ENCODE measurements around the gene TRAPPC2B. TPM values are rescaled to one million over a fixed set of nuclear protein-coding genes. Genes with fewer than 3 reads are reported as not detected.

Gene TRAPPC2B
- total and polyA plus RNA-seq, 4 donors = 2.8 to 6.1 (median 3.6) TPM

- H3K4me3 ChIP-seq (ENCODE audit: low read depth in 1 of 3, low read length in 3 of 3) = peak within 1 kb of the TSS; percentile 80 to 100 (median 83)
- peaks cover 16 to 35% (median 30%) of the 10 kb centered on the region in 4 donors for H3K9me3 ChIP-seq (ENCODE audit: control insufficient read depth in 4 of 4, low read length in 3 of 4)
- peak within 1 kb of the TSS; percentile 45 to 70 for H3K27ac ChIP-seq (ENCODE audit: low read depth in 1 of 2, low read length in 2 of 2)
- peaks cover 6 to 36% (median 30%) of the 10 kb centered on the region in 4 donors for H3K36me3 ChIP-seq (ENCODE audit: control insufficient read depth in 4 of 4, insufficient read depth in 3 of 4, low read depth in 1 of 4, low read length in 3 of 4)
- 3% methylated on average over 57 of the region's 57 CpGs for WGBS
- H3K27me3 ChIP-seq (ENCODE audit: control insufficient read depth in 4 of 4, insufficient read depth in 4 of 4, low read length in 3 of 4) = peaks cover 0 to 3% (median 0%) of the 10 kb centered on the region in 4 donors
- H3K4me1 ChIP-seq (ENCODE audit: control insufficient read depth in 4 of 4, insufficient read depth in 4 of 4, low read length in 3 of 4) = peaks cover 3 to 20% (median 13%) of the 10 kb centered on the region in 4 donors
- H3K9ac ChIP-seq (ENCODE audit: low read depth in 1 of 2, low read length in 2 of 2) = peak within 1 kb of the TSS; percentile 53 to 95
- DNase-seq (ENCODE audit: low spot score) = peak; percentile 86
- peak; percentile 22 to 23 for TF ChIP-seq RXRA (IDR thresholded peaks at IDR 0.05)
- TF ChIP-seq FOXA1 (IDR thresholded peaks at IDR 0.05) = no peak
- no peak for TF ChIP-seq HNF4G (IDR thresholded peaks at IDR 0.05)
- no peak for TF ChIP-seq CTCF (IDR thresholded peaks at IDR 0.05; ENCODE audit: low read depth, low read length, missing input control)
- peak; percentile 21 for TF ChIP-seq REST (IDR thresholded peaks at IDR 0.05)
- TF ChIP-seq MAX (IDR thresholded peaks at IDR 0.05) = peak; percentile 61
- peak; percentile 57 to 94 for TF ChIP-seq GABPA (IDR thresholded peaks at IDR 0.05 in 1 of 2, conservative IDR thresholded peaks at IDR 0.05 in 1 of 2)
- peak; percentile 78 for TF ChIP-seq YY1 (IDR thresholded peaks at IDR 0.05)
- TF ChIP-seq HNF4A (conservative IDR thresholded peaks at IDR 0.05) = peak; percentile 26 to 37
- TF ChIP-seq SP1 (IDR thresholded peaks at IDR 0.05) = peak; percentile 71
- TF ChIP-seq RAD21 (IDR thresholded peaks at IDR 0.05) = peak; percentile 37 to 53
- TF ChIP-seq EGR1 (IDR thresholded peaks at IDR 0.05; ENCODE audit: low read depth in 2 of 2) = peak in 1 of 2 donors; percentile 23
- TF ChIP-seq, protein P1, sequence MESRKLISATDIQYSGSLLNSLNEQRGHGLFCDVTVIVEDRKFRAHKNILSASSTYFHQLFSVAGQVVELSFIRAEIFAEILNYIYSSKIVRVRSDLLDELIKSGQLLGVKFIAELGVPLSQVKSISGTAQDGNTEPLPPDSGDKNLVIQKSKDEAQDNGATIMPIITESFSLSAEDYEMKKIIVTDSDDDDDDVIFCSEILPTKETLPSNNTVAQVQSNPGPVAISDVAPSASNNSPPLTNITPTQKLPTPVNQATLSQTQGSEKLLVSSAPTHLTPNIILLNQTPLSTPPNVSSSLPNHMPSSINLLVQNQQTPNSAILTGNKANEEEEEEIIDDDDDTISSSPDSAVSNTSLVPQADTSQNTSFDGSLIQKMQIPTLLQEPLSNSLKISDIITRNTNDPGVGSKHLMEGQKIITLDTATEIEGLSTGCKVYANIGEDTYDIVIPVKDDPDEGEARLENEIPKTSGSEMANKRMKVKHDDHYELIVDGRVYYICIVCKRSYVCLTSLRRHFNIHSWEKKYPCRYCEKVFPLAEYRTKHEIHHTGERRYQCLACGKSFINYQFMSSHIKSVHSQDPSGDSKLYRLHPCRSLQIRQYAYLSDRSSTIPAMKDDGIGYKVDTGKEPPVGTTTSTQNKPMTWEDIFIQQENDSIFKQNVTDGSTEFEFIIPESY (IDR thresholded peaks at IDR 0.05) = peak; percentile 92
- no peak for TF ChIP-seq NR2F2 (IDR thresholded peaks at IDR 0.05)
Observed at GRCh38 chr19:57350877-57351805, 12.2 kb upstream of the TRAPPC2B start, which contains the start of gene ZNF304. ZNF304 (plus strand) TSS chr19:57351271; CDS start chr19:57351665, 394 bp downstream.

Data from liver (tissue), 9 donors.